ENCODE results near the gene DNAJC5. TPM values are rescaled to one million over a fixed set of nuclear protein-coding genes. Genes with fewer than 3 reads are reported as not detected.

The DNAJC5 gene
- total RNA-seq, 2 experiments from 2014 or later = 19.4 to 19.5 TPM

DNA sequence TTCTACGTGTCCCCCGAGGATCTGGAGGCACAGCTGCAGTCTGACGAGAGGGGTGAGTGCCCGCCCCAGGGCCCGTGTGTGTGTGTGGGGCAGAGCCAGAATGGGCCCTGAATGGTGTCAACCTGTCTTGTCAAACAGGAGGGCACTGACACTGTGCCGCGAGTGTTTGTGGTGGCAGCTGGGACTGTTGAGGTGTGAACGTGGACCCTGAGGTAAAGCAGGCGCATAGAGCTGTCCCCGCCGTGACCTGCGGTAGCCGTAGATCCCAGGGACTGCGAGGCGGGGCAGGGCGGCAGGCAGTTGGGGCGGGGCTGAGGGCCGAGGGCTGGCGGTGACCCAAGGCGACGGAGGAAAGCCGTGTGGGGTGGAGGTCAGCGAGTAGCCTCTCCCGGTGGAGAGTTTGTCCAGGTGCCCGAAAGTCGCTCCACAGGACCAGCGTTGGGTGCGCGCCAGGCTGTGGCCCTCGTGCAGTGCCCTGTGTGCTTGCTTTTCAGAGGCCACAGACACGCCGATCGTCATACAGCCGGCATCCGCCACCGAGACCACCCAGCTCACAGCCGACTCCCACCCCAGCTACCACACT, 36.1 kb downstream of the DNAJC5 start:
- H3K9me3 Mint-ChIP-seq = no peaks in the 10 kb centered on the region
- H3K36me3 Mint-ChIP-seq (ENCODE audit: low read depth) = peaks cover 26% of the 10 kb centered on the region
- CTCF ChIA-PET = interaction anchor here (1.3 kb wide), 1 partner anchor 108 kb away, joined by 4 read pairs; no protein-coding TSS in a partner anchor
- no peak overlapping the region for H3K4me3 Mint-ChIP-seq
- H3K4me1 Mint-ChIP-seq (ENCODE audit: low read depth) = no peaks in the 10 kb centered on the region
- H3K27ac Mint-ChIP-seq = no peak overlapping the region
- intact Hi-C loops (cut with micrococcal nuclease) = no loop called here
- no peaks in the 10 kb centered on the region for H3K27me3 Mint-ChIP-seq (ENCODE audit: low read depth)
- no peak for DNase-seq

DNA sequence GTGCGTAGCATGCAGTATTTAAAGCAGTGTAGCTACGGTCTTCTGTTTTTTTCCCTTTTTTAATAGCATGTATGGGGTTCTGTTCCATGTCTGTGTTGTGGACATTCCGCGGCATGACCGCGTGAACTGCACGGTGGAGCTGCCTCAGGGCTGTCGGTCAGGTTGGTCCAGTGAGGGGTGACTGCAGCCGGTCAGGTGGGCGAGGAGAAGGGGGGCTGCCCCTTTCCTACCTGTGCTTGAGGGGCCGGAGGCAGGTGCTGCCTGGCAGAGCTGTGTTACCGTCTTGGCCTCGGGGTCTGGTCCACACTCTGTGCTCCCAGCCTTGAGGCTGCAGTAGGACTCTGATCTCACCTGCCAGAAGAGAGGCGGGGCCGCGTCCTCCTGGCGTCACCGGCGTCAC, 36.8 kb downstream of the DNAJC5 start:
- CTCF ChIA-PET = interaction anchor here (1.3 kb wide), 1 partner anchor 107 kb away, joined by 4 read pairs; no protein-coding TSS in a partner anchor
- no peak overlapping the region for H3K4me3 Mint-ChIP-seq
- H3K27me3 Mint-ChIP-seq (ENCODE audit: low read depth) = no peaks in the 10 kb centered on the region
- no peak overlapping the region for H3K27ac Mint-ChIP-seq
- H3K36me3 Mint-ChIP-seq (ENCODE audit: low read depth) = peaks cover 28% of the 10 kb centered on the region
- no peak for DNase-seq
- H3K9me3 Mint-ChIP-seq = no peaks in the 10 kb centered on the region
- H3K4me1 Mint-ChIP-seq (ENCODE audit: low read depth) = no peaks in the 10 kb centered on the region
- intact Hi-C loops (cut with micrococcal nuclease) = no loop called here

DNA sequence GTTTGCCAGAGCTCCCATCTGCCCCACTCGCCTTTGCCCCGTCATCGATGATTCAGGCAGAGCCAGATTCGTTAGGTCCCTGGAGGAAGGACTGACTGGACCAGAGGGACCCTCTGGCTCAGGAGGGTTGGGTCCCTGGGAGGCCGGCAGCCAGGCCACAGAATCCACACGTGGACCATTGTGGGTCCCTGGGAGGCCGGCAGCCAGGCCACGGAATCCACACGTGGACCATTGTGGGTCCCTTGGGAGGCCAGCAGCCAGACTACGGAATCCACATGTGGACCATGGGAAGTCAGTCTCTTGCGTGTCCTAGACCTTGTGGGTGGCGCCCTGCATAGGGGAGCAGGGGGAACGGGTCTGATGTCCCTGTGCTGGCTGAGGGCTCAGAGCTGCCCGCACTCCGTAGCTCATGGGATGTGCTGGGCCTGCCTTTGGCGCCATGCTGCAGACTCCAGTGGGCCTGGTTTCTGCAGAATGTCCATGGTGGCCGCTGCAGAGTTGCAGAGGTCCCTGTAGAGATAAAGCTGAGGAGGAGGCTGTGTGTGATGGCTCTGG, 37.8 kb downstream of the DNAJC5 start:
- Mint-ChIP-seq H3K9me3 (no peaks in the 10 kb centered on the region), H3K4me3 (no peak overlapping the region), H3K4me1 (ENCODE audit: low read depth) (no peaks in the 10 kb centered on the region), H3K27ac (no peak overlapping the region), H3K27me3 (ENCODE audit: low read depth) (no peaks in the 10 kb centered on the region), H3K36me3 (ENCODE audit: low read depth) (peaks cover 25% of the 10 kb centered on the region)
- CTCF ChIA-PET = interaction anchor here (1.3 kb wide), 1 partner anchor 40 kb away, joined by 3 read pairs; no protein-coding TSS in a partner anchor
- DNase-seq = no peak
- intact Hi-C loops (cut with micrococcal nuclease) = no loop called here

DNA sequence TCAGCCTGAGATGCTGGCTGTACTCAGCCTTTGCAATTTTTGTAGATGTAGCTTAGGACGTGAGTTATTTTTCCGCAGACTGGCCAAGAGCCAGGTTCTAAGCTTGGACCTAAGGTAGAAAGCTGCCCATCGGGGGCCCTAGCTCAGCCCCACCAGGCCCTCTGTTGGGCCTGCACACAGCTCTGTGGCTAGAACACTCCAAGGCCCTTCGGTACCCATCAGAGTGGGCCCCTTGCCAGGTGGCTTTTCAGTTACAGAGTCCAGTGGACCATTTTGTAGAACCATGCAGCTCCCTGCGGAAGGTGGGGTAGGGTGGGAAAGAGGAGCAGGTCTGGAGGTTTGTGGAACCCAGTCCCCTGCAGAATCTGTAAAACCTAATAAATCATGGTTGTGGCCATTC, 38.7 kb downstream of the DNAJC5 start:
- no peaks in the 10 kb centered on the region for H3K4me1 Mint-ChIP-seq (ENCODE audit: low read depth)
- DNase-seq = no peak
- peaks cover 19% of the 10 kb centered on the region for H3K36me3 Mint-ChIP-seq (ENCODE audit: low read depth)
- H3K9me3 Mint-ChIP-seq = no peaks in the 10 kb centered on the region
- no peaks in the 10 kb centered on the region for H3K27me3 Mint-ChIP-seq (ENCODE audit: low read depth)
- intact Hi-C loops (cut with micrococcal nuclease) = no loop called here
- no peak overlapping the region for H3K4me3 Mint-ChIP-seq
- no peak overlapping the region for H3K27ac Mint-ChIP-seq
- CTCF ChIA-PET = interaction anchor here (1.0 to 1.3 kb wide), 2 partner anchors 40 to 187 kb away, joined by 3 read pairs; no protein-coding TSS in a partner anchor

DNA sequence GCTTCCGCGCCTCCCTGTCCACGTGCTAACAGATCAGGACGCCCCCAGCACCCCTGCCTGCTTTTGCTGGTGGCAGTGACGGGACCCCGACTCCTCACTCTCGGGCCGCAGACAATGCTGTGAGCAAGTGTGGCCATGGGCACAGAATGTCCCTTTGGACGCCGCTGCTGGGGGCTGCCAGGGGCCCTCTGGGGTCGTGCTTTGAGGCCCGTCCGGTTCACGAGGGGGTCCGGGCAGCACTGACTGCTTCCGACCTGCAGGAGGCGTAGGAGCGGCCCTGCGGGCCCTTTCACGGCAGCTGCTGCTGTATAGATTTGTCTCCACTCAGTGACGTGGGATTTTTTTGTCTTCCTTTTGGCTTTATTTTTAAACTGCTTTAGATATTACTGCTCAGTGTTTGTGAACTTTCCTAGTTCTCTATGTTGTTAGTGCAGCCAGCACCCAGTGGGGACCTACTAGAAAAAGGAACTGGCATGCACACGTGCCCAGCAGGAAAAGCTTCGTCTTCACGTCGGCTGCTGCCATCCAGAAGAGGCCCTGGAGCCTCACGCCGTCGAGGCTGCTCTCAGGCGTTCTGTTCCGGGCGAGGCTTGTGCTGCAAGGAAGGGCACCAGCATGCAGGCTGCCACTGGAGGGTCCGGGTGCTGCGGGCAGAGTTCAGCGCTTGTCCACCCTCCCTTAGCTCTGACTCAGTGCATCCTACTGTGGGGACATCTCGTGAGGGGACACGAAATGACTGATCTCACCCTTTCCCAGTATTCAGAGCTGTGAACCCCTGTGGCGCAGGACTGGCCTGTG, 39.5 kb downstream of the DNAJC5 start:
- Mint-ChIP-seq H3K27ac (no peak overlapping the region), H3K27me3 (ENCODE audit: low read depth) (no peaks in the 10 kb centered on the region), H3K36me3 (ENCODE audit: low read depth) (peaks cover 13% of the 10 kb centered on the region), H3K4me3 (no peak overlapping the region), H3K4me1 (ENCODE audit: low read depth) (no peaks in the 10 kb centered on the region), H3K9me3 (no peaks in the 10 kb centered on the region)
- DNase-seq = no peak
- CTCF ChIA-PET = interaction anchor here (1.0 kb wide), 1 partner anchor 186 kb away, joined by 3 read pairs; no protein-coding TSS in a partner anchor
- intact Hi-C loops (cut with micrococcal nuclease) = no loop called here

DNA sequence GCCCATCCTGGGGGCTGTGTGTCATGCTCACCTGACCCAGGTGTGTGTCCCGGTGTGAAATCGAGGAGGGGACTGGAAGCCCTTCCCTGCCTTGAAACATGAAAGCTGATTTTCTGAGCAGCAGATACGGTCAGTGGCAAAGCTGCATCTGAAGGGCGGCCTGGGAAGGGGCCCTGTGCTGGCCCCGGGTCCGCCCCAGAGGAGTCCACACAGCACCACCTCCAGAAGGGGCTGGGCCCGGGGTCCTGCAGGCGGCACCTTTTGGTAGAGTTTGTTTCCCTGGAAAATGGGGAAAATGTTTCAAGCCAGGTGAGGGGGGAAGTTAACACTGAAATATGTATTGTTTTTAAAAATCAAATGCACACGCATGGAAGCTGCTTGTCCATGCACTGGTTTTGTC, 40.5 kb downstream of the DNAJC5 start:
- H3K4me1 Mint-ChIP-seq (ENCODE audit: low read depth) = no peaks in the 10 kb centered on the region
- H3K9me3 Mint-ChIP-seq = no peaks in the 10 kb centered on the region
- H3K4me3 Mint-ChIP-seq = no peak overlapping the region
- H3K36me3 Mint-ChIP-seq (ENCODE audit: low read depth) = peaks cover 12% of the 10 kb centered on the region
- intact Hi-C loops (cut with micrococcal nuclease) = no loop called here
- CTCF ChIA-PET = no interaction called here
- no peaks in the 10 kb centered on the region for H3K27me3 Mint-ChIP-seq (ENCODE audit: low read depth)
- no peak for DNase-seq
- no peak overlapping the region for H3K27ac Mint-ChIP-seq

DNA sequence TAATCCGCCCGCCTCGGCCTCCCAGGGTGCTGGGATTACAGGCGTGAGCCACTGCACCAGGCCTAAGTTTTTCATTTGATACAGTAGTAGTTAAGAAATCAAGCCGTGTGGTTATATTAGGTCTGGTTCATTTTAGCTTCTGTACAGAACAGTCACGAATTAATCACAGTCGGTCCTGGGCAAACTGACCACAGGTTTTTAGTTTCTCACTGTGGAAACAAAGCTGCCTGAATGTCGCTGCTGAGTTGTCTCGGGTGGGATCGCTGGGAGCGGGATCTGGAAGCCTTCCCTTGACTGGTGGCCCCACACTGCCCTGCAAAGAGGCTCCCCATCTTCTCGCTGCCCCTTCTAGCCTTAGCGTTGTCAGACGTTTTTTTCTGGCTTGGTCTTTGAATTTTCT, 42.7 kb downstream of the DNAJC5 start:
- intact Hi-C loops (cut with micrococcal nuclease) = no loop called here
- DNase-seq = no peak
- no peaks in the 10 kb centered on the region for H3K27me3 Mint-ChIP-seq (ENCODE audit: low read depth)
- CTCF ChIA-PET = no interaction called here
- no peak overlapping the region for H3K4me3 Mint-ChIP-seq
- H3K9me3 Mint-ChIP-seq = no peaks in the 10 kb centered on the region
- peaks cover 12% of the 10 kb centered on the region for H3K36me3 Mint-ChIP-seq (ENCODE audit: low read depth)
- H3K27ac Mint-ChIP-seq = no peak overlapping the region
- peaks cover 10% of the 10 kb centered on the region for H3K4me1 Mint-ChIP-seq (ENCODE audit: low read depth)

DNA sequence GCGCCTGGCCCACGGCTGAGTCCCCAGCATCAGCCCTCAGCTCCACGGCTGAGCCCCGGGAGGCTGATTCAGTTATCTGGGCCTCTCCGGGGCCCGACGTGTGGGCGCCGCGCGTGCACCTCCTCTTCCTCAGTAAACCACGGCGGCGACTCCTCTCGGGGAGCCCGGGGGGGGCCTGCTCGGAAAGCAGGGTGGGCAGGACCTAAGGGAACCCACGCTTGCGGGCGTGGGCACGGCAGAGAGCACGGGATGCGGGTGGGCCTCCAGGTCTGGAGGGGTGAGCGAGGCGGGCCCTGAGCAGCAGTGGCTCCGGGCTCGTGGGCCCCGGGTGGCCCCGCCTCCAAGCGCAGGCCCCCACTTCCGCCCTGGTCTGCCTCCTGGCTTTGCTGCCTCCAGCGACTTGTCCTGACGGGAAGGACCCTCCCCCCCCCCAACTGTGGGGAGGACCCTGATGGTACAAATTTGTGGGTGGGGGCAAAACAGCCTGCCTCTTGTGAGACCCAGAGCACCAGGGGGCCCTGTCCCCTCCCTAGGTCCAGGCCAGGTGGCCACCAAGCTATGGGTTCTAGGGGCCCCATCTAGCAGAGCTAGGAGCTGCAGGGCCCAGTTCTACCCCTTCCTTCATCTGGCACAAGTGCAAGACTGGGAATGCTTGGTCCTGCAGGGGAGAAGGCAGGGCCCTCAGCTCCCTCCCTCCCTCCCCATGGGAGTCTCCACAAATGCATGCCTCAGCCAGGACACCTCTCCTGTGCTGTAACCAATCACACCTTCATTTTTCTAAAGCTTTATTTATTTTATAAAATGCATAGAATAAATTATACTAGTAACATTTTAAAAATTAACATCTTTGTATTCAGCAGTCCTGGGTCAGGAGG, 44.4 kb downstream of the DNAJC5 start:
- Mint-ChIP-seq H3K27me3 (ENCODE audit: low read depth) (no peaks in the 10 kb centered on the region), H3K4me1 (ENCODE audit: low read depth) (peaks cover 10% of the 10 kb centered on the region), H3K4me3 (no peak overlapping the region), H3K9me3 (no peaks in the 10 kb centered on the region), H3K36me3 (ENCODE audit: low read depth) (peaks cover 12% of the 10 kb centered on the region), H3K27ac (no peak overlapping the region)
- CTCF ChIA-PET = interaction anchor here (0.8 kb wide), 1 partner anchor 41 kb away, joined by 3 read pairs; the partner anchor contains the start of gene PRPF6
- intact Hi-C loops (cut with micrococcal nuclease) = no loop called here
- no peak for DNase-seq

DNA sequence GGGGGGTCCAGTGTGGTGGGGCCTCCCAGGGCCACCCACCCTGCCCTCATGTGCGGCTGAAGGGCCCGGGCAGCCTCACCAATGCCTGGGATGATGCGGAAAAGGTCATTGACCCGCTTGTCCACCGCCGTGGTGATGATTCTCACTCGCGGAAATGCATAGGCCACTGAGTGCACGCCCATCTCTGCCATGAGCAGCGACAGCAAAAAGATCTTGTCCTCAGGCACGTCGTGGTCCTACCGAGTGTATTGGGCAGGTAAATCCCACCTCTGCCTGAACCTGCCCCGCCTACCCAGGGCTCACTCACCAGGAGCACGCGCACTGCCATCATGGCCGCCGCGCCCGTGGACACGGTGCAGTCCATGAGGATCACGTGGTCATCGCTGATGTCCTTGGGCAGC, 45.1 kb downstream of the DNAJC5 start:
- H3K36me3 Mint-ChIP-seq (ENCODE audit: low read depth) = peaks cover 12% of the 10 kb centered on the region
- CTCF ChIA-PET = no interaction called here

DNA sequence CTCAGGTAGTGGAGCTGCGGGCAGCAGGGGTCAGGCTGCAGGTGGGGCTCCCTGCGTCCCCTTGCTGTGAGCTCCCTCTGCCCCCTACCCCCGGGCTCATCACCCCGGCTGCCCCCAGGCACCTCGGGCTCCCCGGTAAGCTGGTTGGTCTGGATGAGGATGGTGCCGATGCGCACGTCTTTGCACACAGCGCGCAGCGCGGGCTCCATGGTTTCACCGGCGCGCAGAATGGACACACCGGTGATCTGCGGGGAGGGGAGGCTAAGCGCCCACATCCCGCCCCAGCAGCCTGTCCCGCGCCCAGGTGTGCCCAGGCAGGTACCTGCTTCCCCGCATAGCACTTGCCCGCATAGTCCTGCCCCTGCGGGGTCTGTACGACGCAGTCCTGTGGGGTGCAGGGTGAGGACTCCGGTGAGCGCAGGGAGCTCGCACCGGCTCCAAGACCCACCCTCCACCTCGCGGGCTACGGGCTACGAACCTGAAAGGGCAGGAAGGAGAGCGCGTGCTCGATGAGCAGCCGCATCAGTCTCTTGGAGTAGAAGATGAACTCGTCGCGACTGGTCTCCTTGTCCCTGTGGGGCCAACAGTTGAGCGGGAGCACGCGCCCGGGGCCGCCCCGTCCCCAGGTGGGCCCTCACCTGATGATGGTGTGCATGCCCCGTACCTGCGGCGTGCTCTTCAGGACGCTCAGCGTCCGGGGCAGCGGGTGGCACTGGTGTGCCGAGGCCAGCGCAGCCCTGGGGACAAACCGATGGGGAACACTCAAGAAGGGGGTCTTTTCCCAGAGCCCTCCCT, 45.7 kb downstream of the DNAJC5 start:
- CTCF ChIA-PET = no interaction called here
- no peak overlapping the region for H3K27ac Mint-ChIP-seq

More for the DNA sequence above, 45.1 kb downstream of the DNAJC5 start:
- no peak overlapping the region for H3K4me3 Mint-ChIP-seq
- intact Hi-C loops (cut with micrococcal nuclease) = no loop called here
- H3K27me3 Mint-ChIP-seq (ENCODE audit: low read depth) = no peaks in the 10 kb centered on the region
- no peaks in the 10 kb centered on the region for H3K9me3 Mint-ChIP-seq
- peaks cover 10% of the 10 kb centered on the region for H3K4me1 Mint-ChIP-seq (ENCODE audit: low read depth)
- H3K27ac Mint-ChIP-seq = no peak overlapping the region
- no peak for DNase-seq

DNA sequence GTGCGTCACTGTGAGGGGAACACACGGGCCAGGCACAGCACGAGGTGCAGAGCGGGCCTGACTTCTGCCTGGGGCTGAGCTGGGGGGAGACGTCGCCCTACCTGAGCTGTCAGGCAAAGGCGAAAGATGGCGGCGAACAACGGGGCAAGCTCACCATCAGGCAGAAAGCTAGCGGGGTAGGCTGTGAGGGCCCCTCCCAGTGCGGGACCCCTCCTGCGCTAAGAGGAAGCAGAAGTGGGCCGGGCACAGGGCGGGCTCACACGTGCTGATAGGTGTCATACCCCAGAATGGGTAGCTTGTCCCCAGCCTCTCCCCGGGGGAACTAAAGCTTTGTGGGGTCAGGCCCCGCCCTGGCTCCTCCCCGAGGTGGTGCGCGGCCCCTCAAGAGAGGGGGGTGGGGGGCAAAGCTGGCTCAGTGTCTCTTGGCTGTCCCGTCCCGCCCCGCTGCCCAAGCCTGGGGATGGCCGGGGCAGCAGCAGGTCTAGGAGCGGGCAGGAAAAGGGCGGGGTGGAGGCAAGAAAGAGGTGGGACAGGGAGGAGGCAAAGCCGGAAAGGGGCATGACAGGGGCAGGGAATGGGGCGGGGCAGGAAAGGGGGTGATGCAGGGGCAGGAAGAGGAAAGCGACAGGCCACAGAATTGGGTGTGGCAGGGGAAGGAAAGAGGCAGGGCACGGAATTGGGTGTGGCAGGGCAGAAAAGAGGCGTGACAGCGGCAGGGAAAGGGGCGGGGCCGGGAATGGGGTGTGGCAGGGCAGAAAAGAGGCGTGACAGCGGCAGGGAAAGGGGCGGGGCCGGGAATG, 46.6 kb downstream of the DNAJC5 start:
- CTCF ChIA-PET = no interaction called here
- Mint-ChIP-seq H3K4me1 (ENCODE audit: low read depth) (peaks cover 10% of the 10 kb centered on the region), H3K36me3 (ENCODE audit: low read depth) (peaks cover 11% of the 10 kb centered on the region), H3K9me3 (no peaks in the 10 kb centered on the region), H3K27ac (peak overlapping the region; percentile 71), H3K27me3 (ENCODE audit: low read depth) (no peaks in the 10 kb centered on the region), H3K4me3 (no peak overlapping the region)
- intact Hi-C loops (cut with micrococcal nuclease) = no loop called here
- peak; percentile 84 for DNase-seq

More for the DNA sequence above, 45.7 kb downstream of the DNAJC5 start:
- no peaks in the 10 kb centered on the region for H3K9me3 Mint-ChIP-seq
- no peaks in the 10 kb centered on the region for H3K27me3 Mint-ChIP-seq (ENCODE audit: low read depth)
- peaks cover 10% of the 10 kb centered on the region for H3K4me1 Mint-ChIP-seq (ENCODE audit: low read depth)
- peaks cover 13% of the 10 kb centered on the region for H3K36me3 Mint-ChIP-seq (ENCODE audit: low read depth)
- intact Hi-C loops (cut with micrococcal nuclease) = no loop called here
- no peak for DNase-seq
- H3K4me3 Mint-ChIP-seq = no peak overlapping the region
